Activated gamma-delta T cell treated with anti-CD3 and anti-CD28 coated beads, Interleukin-2, amount 50 U/mL, for 16 hours (primary cell): ENCODE measurements around the gene ALK.
"Not testable (repeated sequence)": the region's sequence is repeated elsewhere in the genome, so short reads cannot be mapped to it uniquely, and the experiment has no call there.

Source experiments
- DNase-seq: peaks from one replicate; pipeline ENCODE4 v3.0.0-alpha.2; 2020; ENCODE audit warnings: low read depth

ALK gene

GRCh38 chr2:29755233-29755632 is 166.2 kb downstream of the ALK start:
- no peak for DNase-seq

- no peak for DNase-seq
Observed at GRCh38 chr2:29753671-29754444, 167.5 kb downstream of the ALK start.

- DNase-seq = no peak
Observed at GRCh38 chr2:29751390-29751789, 170.0 kb downstream of the ALK start.

- not testable (repeated sequence) for DNase-seq
Observed at GRCh38 chr2:29750463-29750862, 170.9 kb downstream of the ALK start.

GRCh38 chr2:29749843-29750242 is 171.5 kb downstream of the ALK start:
- no peak for DNase-seq

GRCh38 chr2:29749041-29749440 is 172.3 kb downstream of the ALK start:
- DNase-seq = no peak

- no peak for DNase-seq
Observed at GRCh38 chr2:29747786-29748470, 173.5 kb downstream of the ALK start.

- no peak for DNase-seq
Observed at GRCh38 chr2:29744976-29745375, 176.4 kb downstream of the ALK start.

- DNase-seq = no peak
Observed at GRCh38 chr2:29743516-29743915, 177.9 kb downstream of the ALK start.

- no peak for DNase-seq
Observed at GRCh38 chr2:29742656-29743055, 178.7 kb downstream of the ALK start.

- DNase-seq = no peak
Observed at GRCh38 chr2:29741132-29741531, 180.3 kb downstream of the ALK start.

- DNase-seq = no peak
Observed at GRCh38 chr2:29733965-29734364, 187.4 kb downstream of the ALK start.

GRCh38 chr2:29733213-29733612 is 188.2 kb downstream of the ALK start:
- DNase-seq = no peak

GRCh38 chr2:29731948-29732347 is 189.4 kb downstream of the ALK start:
- DNase-seq = no peak

GRCh38 chr2:29729932-29730331 is 191.5 kb downstream of the ALK start:
- no peak for DNase-seq

- DNase-seq = no peak
Observed at GRCh38 chr2:29729401-29729800, 192.0 kb downstream of the ALK start.

GRCh38 chr2:29726976-29727375 is 194.4 kb downstream of the ALK start:
- no peak for DNase-seq

GRCh38 chr2:29725610-29726009 is 195.8 kb downstream of the ALK start:
- DNase-seq = no peak

GRCh38 chr2:29724282-29724681 is 197.1 kb downstream of the ALK start:
- DNase-seq = no peak

GRCh38 chr2:29723255-29724001 is 198.0 kb downstream of the ALK start:
- DNase-seq = no peak

GRCh38 chr2:29719639-29720038 is 201.7 kb downstream of the ALK start:
- no peak for DNase-seq

GRCh38 chr2:29718076-29718686 is 203.2 kb downstream of the ALK start:
- DNase-seq = no peak

- no peak for DNase-seq
Observed at GRCh38 chr2:29715655-29716054, 205.7 kb downstream of the ALK start.
